ENCODE data around the gene PPP2R2B.

DNA sequence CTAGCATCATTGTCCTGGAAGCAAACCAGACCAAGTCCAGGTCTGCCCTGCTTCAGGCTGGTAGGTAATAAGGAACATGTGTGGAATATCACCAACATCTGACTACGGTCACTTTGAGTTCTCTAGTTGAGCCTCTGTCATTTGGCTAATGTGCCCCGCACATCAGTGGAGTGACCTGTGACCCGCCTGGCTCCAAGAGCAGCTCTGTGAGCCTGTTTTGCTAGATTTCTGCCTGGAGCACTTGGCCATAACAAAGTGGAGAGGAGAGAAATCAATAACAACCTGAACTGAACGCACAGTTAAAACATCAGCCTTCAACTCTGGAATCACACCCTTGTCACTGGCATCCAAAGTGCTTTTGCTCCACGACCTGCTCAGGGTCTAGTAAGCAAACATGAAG is 115.7 kb downstream of the PPP2R2B start:
- TF ChIP-seq, protein P1, sequence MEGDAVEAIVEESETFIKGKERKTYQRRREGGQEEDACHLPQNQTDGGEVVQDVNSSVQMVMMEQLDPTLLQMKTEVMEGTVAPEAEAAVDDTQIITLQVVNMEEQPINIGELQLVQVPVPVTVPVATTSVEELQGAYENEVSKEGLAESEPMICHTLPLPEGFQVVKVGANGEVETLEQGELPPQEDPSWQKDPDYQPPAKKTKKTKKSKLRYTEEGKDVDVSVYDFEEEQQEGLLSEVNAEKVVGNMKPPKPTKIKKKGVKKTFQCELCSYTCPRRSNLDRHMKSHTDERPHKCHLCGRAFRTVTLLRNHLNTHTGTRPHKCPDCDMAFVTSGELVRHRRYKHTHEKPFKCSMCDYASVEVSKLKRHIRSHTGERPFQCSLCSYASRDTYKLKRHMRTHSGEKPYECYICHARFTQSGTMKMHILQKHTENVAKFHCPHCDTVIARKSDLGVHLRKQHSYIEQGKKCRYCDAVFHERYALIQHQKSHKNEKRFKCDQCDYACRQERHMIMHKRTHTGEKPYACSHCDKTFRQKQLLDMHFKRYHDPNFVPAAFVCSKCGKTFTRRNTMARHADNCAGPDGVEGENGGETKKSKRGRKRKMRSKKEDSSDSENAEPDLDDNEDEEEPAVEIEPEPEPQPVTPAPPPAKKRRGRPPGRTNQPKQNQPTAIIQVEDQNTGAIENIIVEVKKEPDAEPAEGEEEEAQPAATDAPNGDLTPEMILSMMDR (conservative IDR thresholded peaks at IDR 0.05 in 1 of 2, IDR thresholded peaks at IDR 0.05 in 1 of 2; ENCODE audit: low read depth in 1 of 2, low read length in 2 of 2), result no peak
- TF ChIP-seq EZH2 (IDR thresholded peaks at IDR 0.05; ENCODE audit: low read length, missing control alignments), result no peak

Data from fibroblast of lung (primary cell).